IPS-NIHi7 (cell line): ENCODE measurements around the gene CYP19A1.

Experiments used
- DNase-seq: peaks from one replicate; pipeline ENCODE4 v3.0.0; 2012; ENCODE audit warnings: mixed read lengths; ENCODE audit errors: extremely low spot score

The CYP19A1 gene

DNA sequence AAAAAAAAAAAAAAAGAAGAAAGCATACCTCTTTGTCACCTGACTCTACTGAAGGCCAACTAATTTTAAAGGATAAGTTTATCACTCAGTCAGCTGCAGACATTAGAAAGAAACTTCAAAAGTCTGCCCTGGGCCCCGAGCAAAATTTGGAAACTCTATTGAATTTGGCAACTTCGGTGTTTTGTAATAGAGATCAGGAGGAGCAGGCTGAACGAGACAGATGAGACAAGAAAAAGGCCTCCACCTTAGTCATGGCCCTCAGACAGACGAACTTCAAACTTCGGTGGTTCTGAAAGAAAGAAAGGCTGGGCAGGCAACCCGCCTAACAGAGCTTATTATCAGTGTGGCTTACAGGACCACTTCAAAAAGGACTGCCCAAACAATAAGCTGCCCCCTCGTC, 21.6 kb upstream of the CYP19A1 start:
- DNase-seq, result no peak

DNA sequence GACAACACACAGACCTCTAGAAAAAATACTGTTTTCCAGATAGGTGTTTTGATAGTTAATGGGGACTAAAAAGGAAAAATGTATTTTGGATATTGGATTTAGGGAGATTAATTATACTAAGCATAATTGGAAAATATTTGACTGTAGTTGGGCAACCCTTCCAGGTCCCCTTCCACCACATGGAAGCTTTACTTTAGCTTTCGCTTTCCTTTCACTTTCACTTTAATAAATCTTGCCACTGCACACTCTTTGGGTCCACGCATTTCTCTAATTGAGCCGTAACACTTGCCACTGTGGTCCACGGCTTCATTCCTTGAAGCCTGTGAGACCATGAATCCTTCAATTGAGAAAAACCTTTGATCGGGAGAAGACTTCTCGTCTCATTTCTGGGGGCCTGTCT, 18.6 kb upstream of the CYP19A1 start:
- DNase-seq, result no peak

DNA sequence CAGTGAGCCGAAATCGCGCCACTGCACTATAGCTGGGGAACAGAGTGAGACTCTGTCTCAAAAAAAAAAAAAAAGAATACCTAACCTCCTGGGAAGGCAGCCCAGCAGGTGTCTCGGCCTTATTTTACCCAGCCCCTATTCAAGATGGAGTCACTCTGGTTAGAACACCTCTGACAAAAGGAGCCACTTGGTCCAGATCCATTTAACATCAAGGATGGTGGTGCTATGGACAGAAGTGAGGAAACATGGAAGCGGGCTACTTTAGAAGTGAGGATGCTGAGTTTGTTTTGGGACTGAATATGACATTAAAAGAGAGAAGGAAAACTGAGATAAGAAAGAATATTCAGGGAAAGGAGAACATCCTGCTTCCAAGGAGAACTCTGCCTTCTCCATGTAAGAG, 17.8 kb upstream of the CYP19A1 start:
- no peak for DNase-seq

DNA sequence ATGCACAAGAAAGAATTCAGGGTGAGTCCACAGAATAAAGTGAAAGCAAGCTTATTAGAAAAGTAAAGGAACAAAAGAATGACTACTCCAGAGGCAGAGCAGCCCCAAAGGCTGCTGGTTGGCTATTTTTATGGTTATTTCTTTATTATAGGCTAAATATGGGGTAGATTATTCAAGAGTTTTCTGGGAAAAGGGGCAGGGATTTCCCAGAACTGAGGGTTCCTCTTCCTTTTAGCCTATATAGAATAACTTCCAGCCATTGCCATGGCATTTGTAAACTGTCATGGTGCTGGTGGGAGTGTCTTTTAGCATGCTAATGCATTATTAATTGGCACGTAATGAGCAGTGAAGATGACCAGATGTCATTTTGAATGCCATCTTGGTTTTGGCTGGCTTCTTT, 16.7 kb upstream of the CYP19A1 start:
- DNase-seq, result no peak

DNA sequence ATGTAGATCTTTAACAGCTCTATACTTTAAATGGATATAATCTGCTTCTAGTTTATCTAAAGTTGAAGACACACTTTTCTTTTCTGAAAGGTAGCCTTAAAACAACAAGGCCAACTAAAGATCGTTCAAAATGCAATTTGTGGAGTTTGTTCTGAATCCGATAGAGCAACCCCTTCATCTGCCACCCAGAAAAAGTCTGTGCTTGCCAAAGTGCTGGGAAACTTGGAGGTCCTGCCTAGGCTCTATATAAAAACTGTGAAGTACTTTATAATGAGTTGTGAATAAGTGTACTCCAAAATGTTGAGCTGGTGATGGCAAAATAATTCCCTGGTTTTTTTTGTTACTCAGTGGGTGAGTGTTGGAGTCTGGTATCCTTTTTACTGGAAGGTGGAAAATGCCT, 15.6 kb upstream of the CYP19A1 start:
- no peak for DNase-seq

DNA sequence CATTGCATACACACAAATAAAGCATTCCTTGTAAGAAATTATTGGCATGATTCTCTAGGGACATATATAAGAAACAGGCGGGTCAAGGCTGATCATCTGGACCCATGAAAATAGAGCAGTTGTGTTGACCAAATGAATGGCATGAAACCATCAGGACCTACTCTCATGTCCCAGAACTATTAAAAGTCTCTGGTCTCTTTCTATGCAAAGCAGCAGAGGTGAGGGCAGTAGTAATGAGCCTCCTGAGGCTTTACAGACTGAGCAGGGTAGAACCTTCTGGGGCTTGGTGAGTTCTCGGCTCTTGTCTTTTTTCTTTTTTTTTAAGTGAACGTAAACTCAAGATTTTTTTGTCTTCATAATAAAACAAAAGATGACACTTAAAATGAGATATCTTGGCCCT, 12.3 kb upstream of the CYP19A1 start:
- DNase-seq, result no peak

DNA sequence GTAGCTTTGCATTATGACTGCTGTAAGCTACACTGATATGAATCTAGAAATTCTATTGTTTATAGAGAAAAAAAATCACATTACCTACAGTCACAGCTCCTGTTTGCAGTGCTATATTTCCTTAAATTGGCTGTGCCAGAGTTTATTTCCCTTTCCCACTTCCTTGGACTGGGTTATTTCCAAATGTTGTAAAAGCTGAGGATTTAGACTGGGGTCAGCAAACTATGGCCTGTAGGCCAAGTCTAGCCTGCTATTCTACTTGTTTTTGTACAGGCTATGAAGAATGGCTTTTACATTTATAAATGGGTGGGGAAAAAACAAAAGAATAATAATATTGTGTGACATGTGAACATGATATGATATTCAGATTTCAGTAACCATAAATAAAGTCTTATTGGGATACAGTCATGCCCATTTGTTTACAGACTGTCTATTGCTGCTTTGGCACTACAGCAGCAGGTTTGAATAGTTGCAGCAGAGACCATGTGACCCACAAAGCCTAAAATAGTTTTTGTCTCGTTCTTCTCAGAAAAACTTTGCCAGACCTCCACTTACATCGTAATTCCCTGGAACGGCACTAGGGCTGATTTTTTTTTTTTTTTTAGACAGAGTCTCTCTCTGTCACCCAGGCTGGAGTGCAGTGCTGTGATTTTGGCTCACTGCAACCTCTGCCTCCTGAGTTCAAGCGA, 10.9 kb upstream of the CYP19A1 start:
- DNase-seq, result no peak

DNA sequence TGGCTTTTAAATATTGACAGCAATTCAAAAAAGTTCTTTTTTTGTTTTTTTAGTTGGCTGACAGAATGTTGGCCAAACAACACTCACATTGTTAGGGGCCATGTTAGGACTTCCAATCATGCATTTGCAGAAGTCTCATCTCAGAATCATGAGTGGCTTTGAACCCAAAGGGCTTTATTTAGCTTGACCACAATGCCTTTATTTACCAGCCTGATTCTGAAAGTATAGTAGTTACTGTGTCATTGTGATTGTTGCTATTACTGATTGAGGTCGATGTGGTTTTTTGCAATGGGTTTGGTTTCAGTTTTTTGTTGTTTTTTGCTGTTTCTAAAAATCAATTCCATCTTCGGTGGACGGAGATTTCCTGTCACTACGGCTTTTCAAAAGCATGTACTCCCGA, 10.3 kb upstream of the CYP19A1 start:
- DNase-seq, result no peak

DNA sequence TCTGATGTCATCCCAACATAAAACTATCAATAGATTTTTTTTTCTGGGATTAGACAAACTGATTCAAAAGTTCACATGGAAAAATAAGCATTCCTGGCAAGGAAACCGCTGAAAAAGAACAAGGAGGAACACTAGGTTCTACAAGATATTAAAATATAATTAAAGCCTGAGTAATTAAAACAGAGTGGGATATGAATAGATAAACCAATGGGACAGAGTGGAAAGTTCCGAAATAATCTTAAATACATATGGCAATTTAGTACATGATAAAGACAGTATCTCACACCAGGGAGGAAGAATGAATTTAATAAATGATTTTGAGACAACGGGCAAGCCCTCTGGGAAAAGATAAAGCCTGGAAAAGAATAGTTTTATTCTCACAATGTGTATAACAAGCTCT, 7.7 kb upstream of the CYP19A1 start:
- DNase-seq, result no peak

DNA sequence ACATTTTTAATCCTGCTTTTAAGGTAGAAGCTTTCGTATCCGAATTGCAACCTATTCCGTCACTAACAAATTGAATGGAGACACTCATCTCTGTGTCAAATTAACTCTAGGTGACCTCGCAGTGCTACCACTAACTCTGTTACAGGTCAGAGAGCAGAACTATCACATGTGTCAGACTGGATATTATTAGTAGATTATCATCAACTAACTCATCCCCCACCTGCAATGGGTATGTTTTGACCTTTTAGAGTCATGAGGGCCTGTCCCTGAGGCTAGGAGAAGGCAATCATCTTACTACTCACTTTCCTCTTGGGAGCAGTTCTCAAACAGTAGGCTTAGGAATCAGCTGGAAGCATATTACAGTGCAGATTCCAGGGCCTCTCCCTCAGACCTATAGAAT, 5.1 kb upstream of the CYP19A1 start:
- DNase-seq, result no peak

DNA sequence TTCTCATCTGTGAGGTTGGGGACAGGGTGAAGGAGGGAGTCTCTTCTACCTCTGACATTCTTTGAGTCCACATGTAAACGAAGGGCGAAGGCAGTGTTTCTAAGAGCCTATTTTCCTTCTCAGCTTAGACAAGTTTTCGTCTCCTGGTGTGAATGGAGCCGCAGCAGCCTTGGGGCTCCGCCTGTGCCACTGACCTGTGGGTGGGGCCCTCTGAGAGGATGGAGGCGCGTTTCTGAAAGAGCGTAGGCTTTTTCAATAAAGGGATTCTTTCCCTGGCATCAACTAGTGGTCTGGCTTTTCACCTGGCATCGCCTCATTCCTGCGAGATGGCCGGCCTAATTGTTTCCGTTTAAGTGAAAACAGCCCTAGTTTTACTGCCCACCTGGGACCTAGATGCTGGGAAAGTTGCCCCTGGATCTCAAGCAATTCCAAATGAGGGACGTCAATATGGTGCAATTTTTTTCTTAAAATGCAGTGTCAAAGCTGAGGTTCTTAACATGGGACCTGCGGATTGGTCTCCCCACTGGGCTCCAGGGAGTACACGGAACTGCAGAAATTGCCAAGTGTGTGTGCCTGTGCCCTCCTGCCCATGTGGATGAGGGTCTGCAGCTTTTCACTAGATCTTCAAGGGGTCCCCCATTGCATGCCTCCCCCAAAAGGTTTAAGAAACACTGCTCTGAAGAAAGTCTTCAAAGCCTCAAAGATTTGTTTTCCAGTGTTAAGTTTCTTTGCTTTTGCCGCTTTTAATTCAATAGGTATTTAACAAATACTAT, 4.0 kb upstream of the CYP19A1 start:
- DNase-seq, result no peak

DNA sequence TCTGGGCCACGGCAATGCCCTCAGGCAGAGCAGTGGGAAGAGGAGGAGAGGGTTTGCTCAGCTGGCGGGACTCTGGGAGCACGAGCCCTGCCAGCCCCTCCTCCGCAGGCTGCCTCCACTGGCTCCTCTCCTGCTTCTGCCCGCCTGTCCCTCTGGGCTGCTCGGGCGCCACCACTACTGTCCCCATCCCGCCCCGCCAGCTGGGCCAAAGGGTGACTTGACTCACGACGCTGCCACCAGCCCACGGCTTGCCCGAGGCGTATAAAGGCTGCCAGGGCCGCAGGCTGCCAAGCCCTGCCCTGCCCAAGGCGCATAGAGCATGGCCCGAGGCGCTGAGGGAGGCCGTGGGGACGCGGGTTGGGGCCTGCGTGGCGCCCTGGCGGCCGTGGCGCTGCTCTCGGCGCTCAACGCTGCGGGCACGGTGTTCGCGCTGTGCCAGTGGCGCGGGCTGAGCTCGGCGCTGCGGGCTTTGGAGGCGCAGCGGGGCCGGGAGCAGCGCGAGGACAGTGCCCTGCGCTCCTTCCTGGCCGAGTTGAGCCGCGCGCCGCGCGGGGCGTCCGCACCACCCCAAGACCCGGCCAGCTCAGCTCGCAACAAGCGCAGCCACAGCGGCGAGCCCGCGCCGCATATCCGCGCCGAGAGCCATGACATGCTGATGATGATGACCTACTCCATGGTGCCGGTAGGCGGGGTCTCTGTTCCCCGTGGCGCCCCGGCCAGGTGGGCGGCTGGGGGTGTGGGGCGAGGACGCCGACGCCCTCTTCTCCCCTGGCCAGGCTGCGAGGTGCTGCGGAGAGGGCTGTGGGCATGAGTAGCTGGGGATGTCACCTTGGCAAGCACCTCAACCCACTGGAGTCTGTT, 3.2 kb upstream of the CYP19A1 start, which contains the start of gene GLDN:
TSS of gene GLDN (plus strand) at position 290 of the 861 bp plus-strand sequence. CDS start at position 320, 30 bp downstream.
- peak; percentile 57 for DNase-seq

DNA sequence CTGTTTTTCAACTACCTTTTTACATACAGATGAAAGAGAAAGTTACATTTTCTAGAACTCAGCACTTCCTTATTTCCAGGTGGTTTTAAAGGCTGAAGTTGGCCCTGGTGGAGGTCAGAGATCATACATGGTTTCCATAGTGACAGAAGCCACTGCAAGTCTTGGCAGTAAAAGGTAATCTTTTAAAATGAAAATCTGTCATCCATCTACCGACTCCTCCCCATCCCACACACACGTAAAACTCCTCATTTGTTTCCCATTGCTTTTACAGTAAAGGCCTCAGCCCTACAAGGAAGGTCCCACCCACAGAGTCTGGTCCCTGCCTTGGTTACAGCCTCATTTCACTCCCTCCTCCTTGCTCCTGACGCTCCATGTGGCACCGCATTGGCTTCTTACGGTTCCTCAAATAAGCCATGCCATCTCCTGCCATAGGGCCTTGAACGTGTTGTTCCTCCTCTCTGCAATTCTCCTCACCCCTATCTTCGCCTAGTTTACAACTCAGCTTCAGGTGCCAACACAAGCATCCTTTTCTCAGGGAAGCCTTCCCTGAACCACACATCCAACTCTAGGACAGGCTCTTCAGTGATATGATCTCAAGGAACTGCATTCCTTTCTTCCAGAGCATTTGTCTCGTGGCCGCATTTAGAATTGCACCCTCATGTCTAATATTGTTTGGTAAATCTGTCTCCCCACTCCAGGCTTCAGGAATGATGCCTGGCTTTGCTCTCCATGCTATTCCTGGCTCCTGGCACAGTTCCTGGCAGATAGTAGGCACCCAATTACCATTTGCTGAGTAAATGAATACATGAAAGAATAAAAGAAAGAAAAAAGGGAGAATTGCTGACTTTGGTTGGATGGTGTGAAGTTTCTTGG, 2.6 kb downstream of the CYP19A1 start:
- DNase-seq, result no peak

DNA sequence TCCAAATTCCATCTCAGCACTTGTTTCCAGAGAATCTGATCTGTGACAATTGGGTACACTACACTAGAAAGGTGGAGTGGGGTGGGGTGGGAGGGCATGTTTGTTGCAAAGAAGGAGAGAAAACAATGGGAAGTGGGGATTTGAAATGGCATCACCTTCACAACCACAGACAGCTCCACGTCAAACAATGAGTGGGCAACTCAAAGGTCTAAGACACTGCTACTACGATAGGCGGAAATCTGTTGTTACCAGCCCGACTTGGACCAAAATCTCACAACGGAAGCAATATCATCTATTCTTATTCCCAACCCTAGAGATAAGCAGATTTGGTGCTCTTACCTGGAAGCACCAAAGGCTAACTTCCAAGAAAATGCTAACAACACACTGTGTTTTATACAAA, 3.3 kb downstream of the CYP19A1 start:
- no peak for DNase-seq

DNA sequence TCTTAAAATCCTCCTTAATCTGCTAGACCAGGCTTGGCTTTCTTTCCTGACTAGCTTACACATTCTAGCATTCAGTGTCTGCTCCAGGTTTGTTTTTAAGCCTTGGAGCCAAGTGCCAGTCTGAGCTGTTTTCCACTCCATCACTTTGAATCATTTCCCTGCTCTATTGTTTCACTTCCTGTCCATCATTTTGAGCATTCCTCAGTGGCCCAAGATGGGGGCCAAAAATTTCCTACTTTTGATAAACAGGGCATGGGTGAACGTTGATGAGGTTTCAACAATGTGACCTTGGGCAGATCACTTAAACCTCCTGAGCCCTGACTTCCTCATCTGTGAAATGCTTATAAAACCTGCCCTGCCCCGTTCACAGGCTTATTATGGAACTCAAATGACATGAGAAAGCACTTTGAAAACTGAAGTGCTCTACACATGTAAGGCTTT, 4.4 kb downstream of the CYP19A1 start:
- no peak for DNase-seq

DNA sequence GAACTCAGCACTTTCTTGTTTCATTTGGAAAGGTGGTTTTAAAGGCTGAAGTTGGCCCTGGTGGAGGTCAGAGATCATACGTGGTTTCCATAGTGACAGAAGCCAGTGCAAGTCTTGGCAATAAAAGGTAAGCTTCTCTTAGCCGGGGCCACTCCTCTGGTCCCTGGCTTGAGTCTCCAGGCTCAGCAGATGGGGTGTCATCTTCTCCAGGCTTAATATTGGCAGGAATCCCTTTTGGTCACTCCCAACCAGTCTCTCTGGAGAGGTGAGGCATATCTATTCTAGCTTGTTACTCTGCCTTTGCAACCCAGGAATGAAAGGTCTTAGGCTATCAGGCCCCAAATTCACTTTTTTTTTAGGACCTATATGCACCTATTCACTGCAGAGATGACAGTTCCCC, 4.8 kb downstream of the CYP19A1 start:
- DNase-seq, result no peak

DNA sequence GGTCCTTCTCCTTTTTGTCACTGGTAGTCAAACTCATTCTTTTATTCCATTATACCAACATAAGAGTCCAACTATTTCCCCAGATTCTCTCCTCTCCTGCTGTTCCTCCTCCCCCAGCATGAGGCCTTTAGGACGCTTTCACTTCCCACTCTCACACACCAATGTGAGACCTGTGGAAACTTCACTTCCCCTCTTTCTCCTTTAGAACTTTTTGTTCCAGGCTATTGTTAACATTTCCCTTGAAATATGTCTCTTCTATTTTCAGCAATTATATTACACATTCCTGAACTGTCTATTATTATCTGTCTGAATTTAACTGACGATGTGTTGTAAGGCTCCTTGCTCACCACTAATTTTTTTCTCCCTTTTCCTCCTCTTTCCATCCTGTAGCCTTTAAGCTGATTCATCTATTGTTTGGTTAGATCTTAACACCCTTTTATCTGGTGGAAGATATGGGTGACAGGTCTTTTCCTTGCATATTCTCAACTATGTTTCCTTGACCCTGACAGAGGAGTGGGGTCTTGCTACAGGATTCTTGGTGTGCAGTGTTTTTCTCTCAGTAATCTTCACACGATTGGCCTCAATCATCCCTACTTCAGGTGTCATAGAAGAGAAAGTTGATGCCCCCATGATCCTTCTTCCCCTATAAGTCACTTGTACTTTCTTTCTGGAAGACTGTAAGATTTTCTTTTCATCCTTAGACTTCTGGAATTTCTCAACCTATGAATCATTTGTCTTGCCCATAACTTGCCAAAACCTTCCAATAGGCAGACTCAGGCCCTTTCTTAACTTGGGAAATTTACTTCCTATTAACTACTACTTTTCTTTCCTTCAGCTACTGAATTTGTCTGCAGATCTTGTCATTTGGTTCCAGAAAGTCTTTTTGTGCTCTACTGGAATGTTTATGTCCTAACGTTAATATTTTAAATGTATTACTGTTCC, 5.9 kb downstream of the CYP19A1 start:
- no peak for DNase-seq

DNA sequence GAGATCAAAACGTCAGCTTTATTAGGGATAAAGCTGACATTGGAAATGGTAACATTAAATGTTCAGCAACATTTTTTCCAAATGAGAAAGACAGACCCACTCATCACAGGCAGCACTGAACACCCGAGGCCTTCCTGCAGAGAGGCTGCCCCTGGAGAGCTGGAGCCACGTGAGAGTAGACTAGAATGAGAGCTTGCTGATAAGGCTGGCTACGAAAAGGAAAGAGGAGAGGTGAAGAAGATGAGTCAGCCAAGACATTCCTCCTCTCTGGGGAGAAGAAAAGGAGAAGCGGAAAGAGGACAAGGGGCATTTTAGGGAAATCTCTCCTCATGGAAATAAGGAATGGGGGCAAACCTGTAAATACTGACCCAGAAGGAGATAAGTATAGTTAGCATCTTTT, 7.3 kb downstream of the CYP19A1 start:
- DNase-seq, result peak; percentile 33

DNA sequence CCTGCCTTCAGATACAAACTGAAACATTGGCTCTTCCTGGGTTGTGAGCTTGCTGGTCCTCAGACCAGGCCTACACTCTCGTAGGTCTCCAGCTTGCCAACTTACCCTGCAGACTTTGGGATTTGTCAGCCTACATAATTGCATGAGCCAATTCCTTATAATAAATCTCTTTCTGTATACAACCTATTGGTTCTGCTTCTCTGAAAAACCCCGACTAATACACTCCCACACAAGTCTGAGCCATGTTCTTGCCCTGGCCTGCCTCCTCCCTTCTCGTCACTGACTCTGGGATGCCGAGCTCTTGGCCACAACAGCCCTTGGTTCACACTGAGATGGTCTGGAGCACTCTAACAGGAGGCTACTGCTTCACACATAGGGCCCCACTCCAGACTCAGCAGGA, 9.5 kb downstream of the CYP19A1 start:
- DNase-seq, result no peak

DNA sequence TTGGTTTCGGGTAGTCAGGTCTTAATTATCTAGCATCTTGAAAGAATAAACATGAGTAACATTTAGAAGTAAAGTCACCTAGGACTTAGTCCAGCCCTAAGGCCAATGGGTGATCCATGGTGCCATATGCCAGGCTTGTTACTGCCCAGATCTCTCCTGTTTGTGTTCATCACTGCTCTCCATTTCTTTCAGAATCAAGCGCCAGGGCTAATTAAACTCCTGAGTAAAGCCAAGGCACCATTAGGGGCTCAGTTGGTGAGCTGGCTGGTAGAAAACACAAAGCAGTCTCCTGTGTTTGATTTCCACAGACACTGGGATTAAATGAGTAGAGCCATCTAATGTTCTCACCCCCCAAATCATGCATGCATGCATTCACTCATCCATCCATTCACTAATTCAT, 11.3 kb downstream of the CYP19A1 start:
- DNase-seq, result no peak
